GM23338 (cell line): ENCODE results near the gene AGPAT4. TPM values are rescaled to one million over a fixed set of nuclear protein-coding genes. Genes with fewer than 3 reads are reported as not detected.
"Not testable (repeated sequence)": the region's sequence is repeated elsewhere in the genome, so short reads cannot be mapped to it uniquely, and the experiment has no call there.

Experiments used
- ATAC-seq: fragments of 200-7000 bp; cut with Tn5 transposase; 3 replicates; pipeline ENCODE4 v1.9.1; 2020
- DNase-seq: peaks from one replicate; pipeline ENCODE4 v3.0.0-alpha.2; 2015; ENCODE audit warnings: low spot score
- H2AFZ ChIP-seq: fragments of 200-600 bp; sonication (generic); 2 replicates; pipeline ENCODE4 v1.8.0; 2016; ENCODE audit warnings: antibody characterized with exemption, mild to moderate bottlenecking, moderate library complexity
- H3F3A ChIP-seq: fragments of 200-600 bp; sonication (generic); replicated peaks from 2 replicates; pipeline ENCODE4 v1.8.0; 2017; ENCODE audit warnings: antibody characterized with exemption, mixed run types, low read depth
- H3K27ac ChIP-seq: fragments of 200-600 bp; sonication (generic); 2 replicates; pipeline ENCODE4 v1.6.1; 2016; ENCODE audit warnings: low read depth
- H3K27me3 ChIP-seq: fragments of 200-600 bp; sonication (generic); 2 replicates; pipeline ENCODE4 v1.8.0; 2016; ENCODE audit warnings: mild to moderate bottlenecking, mixed run types, moderate library complexity; ENCODE audit not compliant: insufficient read depth
- H3K36me3 ChIP-seq: fragments of 200-600 bp; sonication (generic); 2 replicates; pipeline ENCODE4 v1.8.0; 2016; ENCODE audit warnings: mild to moderate bottlenecking; ENCODE audit not compliant: insufficient read depth
- H3K4me1 ChIP-seq: fragments of 200-600 bp; sonication (generic); 2 replicates; pipeline ENCODE4 v1.8.0; 2016; ENCODE audit warnings: mild to moderate bottlenecking, moderate library complexity; ENCODE audit not compliant: insufficient read depth
- H3K4me2 ChIP-seq: fragments of 200-600 bp; sonication (generic); 2 replicates; pipeline ENCODE4 v1.7.1; 2017; ENCODE audit warnings: mixed run types
- H3K4me3 ChIP-seq: fragments of 200-600 bp; sonication (generic); 2 replicates; pipeline ENCODE4 v1.6.1; 2016; ENCODE audit warnings: mixed run types
- H3K79me2 ChIP-seq: fragments of 200-600 bp; sonication (generic); replicated peaks from 2 replicates; pipeline ENCODE4 v1.8.0; 2017; ENCODE audit warnings: mild to moderate bottlenecking; ENCODE audit not compliant: insufficient read depth
- H3K9me2 ChIP-seq: fragments of 200-600 bp; sonication (generic); 2 replicates; pipeline ENCODE4 v1.8.0; 2017; ENCODE audit not compliant: insufficient read depth
- H4K20me1 ChIP-seq: fragments of 200-600 bp; sonication (generic); replicated peaks from 2 replicates; pipeline ENCODE4 v1.8.0; 2017; ENCODE audit warnings: mild to moderate bottlenecking; ENCODE audit not compliant: insufficient read depth
- H3K27ac Mint-ChIP-seq: 2 replicates; pipeline ENCODE4 v1.8.0; 2020; ENCODE audit warnings: inconsistent platforms, mild to moderate bottlenecking, moderate library complexity, mixed read lengths
- H3K27me3 Mint-ChIP-seq: 3 replicates; pipeline ENCODE4 v1.8.0; 2022; ENCODE audit warnings: low read depth, mild to moderate bottlenecking, moderate library complexity, mixed read lengths, inconsistent platforms; ENCODE audit not compliant: insufficient read depth, poor library complexity
- H3K36me3 Mint-ChIP-seq: 3 replicates; pipeline ENCODE4 v1.8.0; 2021; ENCODE audit warnings: low read depth, mild to moderate bottlenecking, inconsistent platforms, moderate library complexity, mixed read lengths
- H3K4me1 Mint-ChIP-seq: 3 replicates; pipeline ENCODE4 v1.8.0; 2020; ENCODE audit warnings: mild to moderate bottlenecking, inconsistent platforms, mixed read lengths
- H3K4me3 Mint-ChIP-seq: 3 replicates; pipeline ENCODE4 v1.8.0; 2021; ENCODE audit warnings: moderate library complexity, mild to moderate bottlenecking, inconsistent platforms, mixed read lengths
- H3K9me3 Mint-ChIP-seq: 3 replicates; pipeline ENCODE4 v1.8.0; 2020; ENCODE audit warnings: moderate library complexity, mild to moderate bottlenecking, inconsistent platforms, mixed read lengths
- CREB1 ChIP-seq: fragments of 250-450 bp; sonication (Bioruptor Pico); IDR thresholded peaks from 2 replicates; pipeline ENCODE4 v1.5.0; 2020; ENCODE audit warnings: low read depth, mild to moderate bottlenecking, moderate library complexity
- CTCF ChIP-seq, 2 experiments: fragments of 200-600 bp in 1 of 2; sonication (generic) in 1 of 2; conservative IDR thresholded peaks; 2 replicates each; pipeline versions ENCODE4 v1.5.1 to v1.6.1; 2016 to 2017; ENCODE audit warnings: antibody characterized with exemption in 2 of 2, low read depth in 2 of 2, mild to moderate bottlenecking in 2 of 2, moderate library complexity in 1 of 2
- ETS1 ChIP-seq: IDR thresholded peaks from 2 replicates; pipeline ENCODE4 v1.6.1; 2016; ENCODE audit warnings: antibody characterized with exemption
- JUNB ChIP-seq: IDR thresholded peaks from one replicate; pipeline ENCODE4 v1.6.1; 2016; ENCODE audit warnings: antibody characterized with exemption; ENCODE audit not compliant: unreplicated experiment
- NANOG ChIP-seq: IDR thresholded peaks from 2 replicates; pipeline ENCODE4 v1.6.1; 2016; ENCODE audit warnings: antibody characterized with exemption, borderline replicate concordance
- POLR2AphosphoS5 ChIP-seq: IDR thresholded peaks from 2 replicates; pipeline ENCODE4 v1.6.1; 2016; ENCODE audit warnings: antibody characterized with exemption, low read depth
- ZNF331 ChIP-seq: fragments of 250-450 bp; sonication (Bioruptor Pico); IDR thresholded peaks from 2 replicates; pipeline ENCODE4 v1.5.0; 2020; ENCODE audit warnings: low read depth, mild to moderate bottlenecking, moderate library complexity
- polyA plus RNA-seq: library from polyadenylated mRNA; unstranded; fragments of >200 nt; fragmentation: Nextera tagmentation; extraction: Ambion mirVana; gene quantifications from 2 replicates; pipeline ENCODE4 v1.2.1, GENCODE V29; 2016
- total RNA-seq: library from RNA; depleted of rRNA; stranded (reverse); fragments of >200 nt; shearing (Covaris generic); gene quantifications from 2 replicates; pipeline ENCODE4 v1.2.3, GENCODE V29; 2014
- TF ChIP-seq, protein P1 (sequence below): IDR thresholded peaks from one replicate; pipeline ENCODE4 v1.6.1; 2018; ENCODE audit warnings: antibody characterized with exemption; ENCODE audit not compliant: unreplicated experiment

Gene AGPAT4
- total and polyA plus RNA-seq, 2 experiments from 2014 or later = 8.9 to 19.3 TPM

GRCh38 chr6:161225681-161226008, 48.2 kb downstream of the AGPAT4 start:
- Mint-ChIP-seq H3K27ac (no peak overlapping the region), H3K9me3 (peaks cover 5% of the 10 kb centered on the region; the same call in 2 of the 3 replicates), H3K27me3 (peaks cover 6% of the 10 kb centered on the region), H3K4me3 (no peak overlapping the region), H3K36me3 (peaks cover 46% of the 10 kb centered on the region), H3K4me1 (peaks cover 21% of the 10 kb centered on the region)
- ATAC-seq = no peak
- no peak for TF ChIP-seq ZNF331 (CRISPR knock-in tag)
- no peak for TF ChIP-seq ETS1
- no peak for TF ChIP-seq POLR2AphosphoS5
- no peak for TF ChIP-seq NANOG
- no peak for TF ChIP-seq CTCF (conservative IDR thresholded peaks at IDR 0.05; ENCODE audit: low read depth in 2 of 2)
- TF ChIP-seq CREB1 (CRISPR knock-in tag) = no peak
- TF ChIP-seq JUNB = no peak
- TF ChIP-seq, protein P1, sequence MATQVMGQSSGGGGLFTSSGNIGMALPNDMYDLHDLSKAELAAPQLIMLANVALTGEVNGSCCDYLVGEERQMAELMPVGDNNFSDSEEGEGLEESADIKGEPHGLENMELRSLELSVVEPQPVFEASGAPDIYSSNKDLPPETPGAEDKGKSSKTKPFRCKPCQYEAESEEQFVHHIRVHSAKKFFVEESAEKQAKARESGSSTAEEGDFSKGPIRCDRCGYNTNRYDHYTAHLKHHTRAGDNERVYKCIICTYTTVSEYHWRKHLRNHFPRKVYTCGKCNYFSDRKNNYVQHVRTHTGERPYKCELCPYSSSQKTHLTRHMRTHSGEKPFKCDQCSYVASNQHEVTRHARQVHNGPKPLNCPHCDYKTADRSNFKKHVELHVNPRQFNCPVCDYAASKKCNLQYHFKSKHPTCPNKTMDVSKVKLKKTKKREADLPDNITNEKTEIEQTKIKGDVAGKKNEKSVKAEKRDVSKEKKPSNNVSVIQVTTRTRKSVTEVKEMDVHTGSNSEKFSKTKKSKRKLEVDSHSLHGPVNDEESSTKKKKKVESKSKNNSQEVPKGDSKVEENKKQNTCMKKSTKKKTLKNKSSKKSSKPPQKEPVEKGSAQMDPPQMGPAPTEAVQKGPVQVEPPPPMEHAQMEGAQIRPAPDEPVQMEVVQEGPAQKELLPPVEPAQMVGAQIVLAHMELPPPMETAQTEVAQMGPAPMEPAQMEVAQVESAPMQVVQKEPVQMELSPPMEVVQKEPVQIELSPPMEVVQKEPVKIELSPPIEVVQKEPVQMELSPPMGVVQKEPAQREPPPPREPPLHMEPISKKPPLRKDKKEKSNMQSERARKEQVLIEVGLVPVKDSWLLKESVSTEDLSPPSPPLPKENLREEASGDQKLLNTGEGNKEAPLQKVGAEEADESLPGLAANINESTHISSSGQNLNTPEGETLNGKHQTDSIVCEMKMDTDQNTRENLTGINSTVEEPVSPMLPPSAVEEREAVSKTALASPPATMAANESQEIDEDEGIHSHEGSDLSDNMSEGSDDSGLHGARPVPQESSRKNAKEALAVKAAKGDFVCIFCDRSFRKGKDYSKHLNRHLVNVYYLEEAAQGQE = no peak
- no peak overlapping the region for H3K27ac ChIP-seq
- DNase-seq = no peak
- H3K36me3 ChIP-seq = peaks cover 3% of the 10 kb centered on the region; the same call in 1 of the 2 replicates
- peaks cover 3% of the 10 kb centered on the region; the same call in 1 of the 2 replicates for H4K20me1 ChIP-seq
- no peaks in the 10 kb centered on the region for H3K27me3 ChIP-seq
- H3K4me3 ChIP-seq = no peak overlapping the region
- peaks cover 56% of the 10 kb centered on the region for H3K79me2 ChIP-seq
- H3K4me2 ChIP-seq = no peak overlapping the region
- peaks cover 13% of the 10 kb centered on the region; the same call in 1 of the 2 replicates for H3K4me1 ChIP-seq
- H2AFZ ChIP-seq = no peak overlapping the region
- H3F3A ChIP-seq = no peaks in the 10 kb centered on the region
- H3K9me2 ChIP-seq = no peaks in the 10 kb centered on the region

GRCh38 chr6:161224951-161225680, 48.7 kb downstream of the AGPAT4 start:
- Histone ChIP-seq H3K4me1 (peaks cover 13% of the 10 kb centered on the region; the same call in 1 of the 2 replicates), H3K79me2 (peaks cover 54% of the 10 kb centered on the region)
- not testable (repeated sequence) for H3K9me3 Mint-ChIP-seq, H3K27me3 Mint-ChIP-seq, H3K4me2 ChIP-seq, H3K9me2 ChIP-seq, H3K27ac Mint-ChIP-seq, H3F3A ChIP-seq, H3K27me3 ChIP-seq, H4K20me1 ChIP-seq, ATAC-seq, DNase-seq, H3K4me3 ChIP-seq, H2AFZ ChIP-seq, H3K27ac ChIP-seq, H3K4me3 Mint-ChIP-seq, H3K36me3 ChIP-seq
- Mint-ChIP-seq H3K4me1 (peaks cover 21% of the 10 kb centered on the region), H3K36me3 (peaks cover 51% of the 10 kb centered on the region)
